GM04504 (cell line): ENCODE measurements around the gene SPRYD3.

Experiments used
- DNase-seq: peaks from one replicate; pipeline ENCODE4 v3.0.0-alpha.2; 2012; ENCODE audit warnings: low read depth

The SPRYD3 gene

GRCh38 chr12:53025250-53025649, 53.9 kb downstream of the SPRYD3 start:
- no peak for DNase-seq

- DNase-seq: no peak
These were observed 64.5 kb downstream of the SPRYD3 start for GRCh38 chr12:53014709-53015108.
